PC-3 (cell line): ENCODE data around the gene SMPD3. TPM values are rescaled to one million over a fixed set of nuclear protein-coding genes. Genes with fewer than 3 reads are reported as not detected.

Source experiments
- ATAC-seq: fragments of 200-7000 bp; cut with Tn5 transposase; 2 replicates; pipeline ENCODE4 v1.9.1; 2020; ENCODE audit warnings: mild to moderate bottlenecking, moderate library complexity
- BruUV-seq: library from RNA; stranded (reverse); fragments of 400-500 nt; replicated peaks from 2 replicates; lab custom pipeline; 2021; lab: Mats Ljungman, UMichigan
- CTCF ChIA-PET: fragments of 300-600 bp; sonication (Branson Sonifier 250); formaldehyde crosslinking; loops from one replicate; lab custom pipeline; 2022; ENCODE audit warnings: antibody characterized with exemption; lab: Charles Lee
- POLR2A ChIA-PET: fragments of 300-600 bp; sonication (Branson Sonifier 250); formaldehyde crosslinking; loops from one replicate; lab custom pipeline; 2022; ENCODE audit warnings: antibody characterized with exemption; ENCODE audit not compliant: unreplicated experiment; lab: Charles Lee
- DNase-seq: peaks from one replicate; pipeline ENCODE4 v3.0.0-alpha.2; 2015
- H2AFZ ChIP-seq: fragments of 300-600 bp; sonication (generic); 2 replicates; pipeline ENCODE4 v1.6.0; 2016; ENCODE audit warnings: antibody characterized with exemption, low read length
- H3F3A ChIP-seq: fragments of 300-600 bp; sonication (generic); one replicate; pipeline ENCODE4 v1.6.0; 2017; ENCODE audit warnings: antibody characterized with exemption, low read length, control low read depth, mild to moderate bottlenecking; ENCODE audit not compliant: unreplicated experiment
- H3K27ac ChIP-seq: fragments of 300-600 bp; sonication (generic); 2 replicates; pipeline ENCODE4 v1.5.1; 2016; ENCODE audit warnings: mild to moderate bottlenecking, low read length
- H3K27me3 ChIP-seq: fragments of 300-600 bp; sonication (generic); 2 replicates; pipeline ENCODE4 v1.6.1; 2016; ENCODE audit warnings: low read length, mixed read lengths
- H3K36me3 ChIP-seq: fragments of 300-600 bp; sonication (generic); 2 replicates; pipeline ENCODE4 v1.6.1; 2016; ENCODE audit warnings: low read depth, mixed run types, low read length, mixed read lengths
- H3K4me1 ChIP-seq: fragments of 300-600 bp; sonication (generic); 2 replicates; pipeline ENCODE4 v1.5.1; 2016; ENCODE audit warnings: low read length; ENCODE audit not compliant: insufficient read depth
- H3K4me2 ChIP-seq: fragments of 300-600 bp; sonication (generic); 2 replicates; pipeline ENCODE4 v1.6.0; 2016; ENCODE audit warnings: low read length
- H3K4me3 ChIP-seq: fragments of 300-600 bp; sonication (generic); 2 replicates; pipeline ENCODE4 v1.5.1; 2016; ENCODE audit warnings: mild to moderate bottlenecking, low read length, mixed read lengths
- H3K79me2 ChIP-seq: fragments of 300-600 bp; sonication (generic); 2 replicates; pipeline ENCODE4 v1.6.1; 2017; ENCODE audit warnings: low read length, mixed read lengths
- H3K9ac ChIP-seq: fragments of 300-600 bp; sonication (generic); 2 replicates; pipeline ENCODE4 v1.6.0; 2016; ENCODE audit warnings: mild to moderate bottlenecking, low read length
- H3K9me2 ChIP-seq: fragments of 300-600 bp; sonication (generic); replicated peaks from 2 replicates; pipeline ENCODE4 v1.6.1; 2016; ENCODE audit warnings: mixed run types, low read length, mixed read lengths
- H3K9me3 ChIP-seq: fragments of 300-600 bp; sonication (generic); 2 replicates; pipeline ENCODE4 v1.6.1; 2016; ENCODE audit warnings: low read length, mixed read lengths
- H4K20me1 ChIP-seq: fragments of 300-600 bp; sonication (generic); 2 replicates; pipeline ENCODE4 v1.6.1; 2016; ENCODE audit warnings: low read length, mixed read lengths
- EZH2 ChIP-seq: fragments of 300-600 bp; sonication (generic); IDR thresholded peaks from one replicate; pipeline ENCODE4 v1.6.1; 2017; ENCODE audit warnings: antibody characterized with exemption, mild to moderate bottlenecking, low read length; ENCODE audit not compliant: unreplicated experiment
- EZH2phosphoT487 ChIP-seq: fragments of 300-600 bp; sonication (generic); IDR thresholded peaks from 2 replicates; pipeline ENCODE4 v1.6.1; 2018; ENCODE audit warnings: mild to moderate bottlenecking, antibody characterized with exemption, low read length, borderline replicate concordance
- intact Hi-C: fragments of 100-400 bp; cut with micrococcal nuclease; formaldehyde crosslinking; loops from 2 replicates; pipeline ENCODE4 v1.9.0; 2023
- total RNA-seq: library from RNA; depleted of rRNA; stranded (reverse); fragments of >200 nt; gene quantifications from 2 replicates; pipeline ENCODE4 v1.2.3, GENCODE V29; 2014
- TF ChIP-seq, protein P1 (sequence below): fragments of 300-600 bp; sonication (generic); conservative IDR thresholded peaks from 2 replicates; pipeline ENCODE4 v1.5.1; 2017; ENCODE audit warnings: antibody characterized with exemption, low read depth, mild to moderate bottlenecking, low read length

Gene SMPD3
- total RNA-seq, 1 experiment from 2014 or later, result not detected

DNA sequence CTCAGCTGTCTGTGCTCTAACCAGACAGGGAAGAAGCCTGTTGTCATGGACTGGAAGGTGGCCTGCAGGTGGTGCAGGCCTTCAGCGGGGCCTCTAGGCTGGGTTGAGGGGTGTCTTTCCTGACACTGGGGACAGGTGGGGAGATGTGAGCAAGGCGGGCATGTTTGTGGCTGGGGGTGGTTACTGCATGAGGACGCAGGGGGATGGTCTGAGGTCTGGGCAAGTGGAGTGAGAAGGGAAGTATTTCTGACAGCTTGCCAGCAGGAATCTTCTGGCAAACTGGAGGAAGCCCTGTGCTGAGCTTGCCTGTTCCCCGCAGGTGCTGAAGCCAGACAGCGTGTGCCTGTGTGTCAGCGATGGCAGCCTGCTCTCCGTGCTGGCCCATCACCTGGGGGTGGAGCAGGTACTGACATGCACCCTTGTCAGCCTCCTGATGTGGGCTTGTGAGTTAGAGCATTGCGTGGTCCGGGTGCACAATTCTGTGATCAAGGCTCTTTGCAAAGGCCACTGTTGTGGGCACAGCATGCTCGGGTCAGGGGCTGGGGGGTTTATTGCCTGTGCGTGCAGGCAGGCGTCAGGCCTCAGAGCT is 101.3 kb downstream of the SMPD3 start:
- Histone ChIP-seq H2AFZ (no peak overlapping the region), H3K9me2 (no peaks in the 10 kb centered on the region), H4K20me1 (no peaks in the 10 kb centered on the region), H3K36me3 (no peaks in the 10 kb centered on the region; the same call in 1 of the 2 replicates), H3K27ac (no peak overlapping the region), H3K27me3 (no peaks in the 10 kb centered on the region), H3K9me3 (no peaks in the 10 kb centered on the region), H3K9ac (no peak overlapping the region), H3K4me1 (no peaks in the 10 kb centered on the region), H3K4me3 (no peak overlapping the region), H3K79me2 (no peaks in the 10 kb centered on the region), H3K4me2 (no peak overlapping the region), H3F3A (no peaks in the 10 kb centered on the region)
- ATAC-seq (no peak), DNase-seq (no peak)
- POLR2A ChIA-PET, result no interaction called here
- intact Hi-C loops, result no loop called here
- TF ChIP-seq, protein P1, sequence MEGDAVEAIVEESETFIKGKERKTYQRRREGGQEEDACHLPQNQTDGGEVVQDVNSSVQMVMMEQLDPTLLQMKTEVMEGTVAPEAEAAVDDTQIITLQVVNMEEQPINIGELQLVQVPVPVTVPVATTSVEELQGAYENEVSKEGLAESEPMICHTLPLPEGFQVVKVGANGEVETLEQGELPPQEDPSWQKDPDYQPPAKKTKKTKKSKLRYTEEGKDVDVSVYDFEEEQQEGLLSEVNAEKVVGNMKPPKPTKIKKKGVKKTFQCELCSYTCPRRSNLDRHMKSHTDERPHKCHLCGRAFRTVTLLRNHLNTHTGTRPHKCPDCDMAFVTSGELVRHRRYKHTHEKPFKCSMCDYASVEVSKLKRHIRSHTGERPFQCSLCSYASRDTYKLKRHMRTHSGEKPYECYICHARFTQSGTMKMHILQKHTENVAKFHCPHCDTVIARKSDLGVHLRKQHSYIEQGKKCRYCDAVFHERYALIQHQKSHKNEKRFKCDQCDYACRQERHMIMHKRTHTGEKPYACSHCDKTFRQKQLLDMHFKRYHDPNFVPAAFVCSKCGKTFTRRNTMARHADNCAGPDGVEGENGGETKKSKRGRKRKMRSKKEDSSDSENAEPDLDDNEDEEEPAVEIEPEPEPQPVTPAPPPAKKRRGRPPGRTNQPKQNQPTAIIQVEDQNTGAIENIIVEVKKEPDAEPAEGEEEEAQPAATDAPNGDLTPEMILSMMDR, result no peak
- TF ChIP-seq EZH2, result no peak
- TF ChIP-seq EZH2phosphoT487, result no peak
- CTCF ChIA-PET, result no interaction called here
- no TSS peak for BruUV-seq

- no peaks in the 10 kb centered on the region for H3K9me2 ChIP-seq
- ChIA-PET CTCF (no interaction called here), POLR2A (no interaction called here)
- H3K36me3 ChIP-seq, result no peaks in the 10 kb centered on the region; the same call in 1 of the 2 replicates
- intact Hi-C loops, result no loop called here
- no peak overlapping the region for H3K27ac ChIP-seq
- TF ChIP-seq, protein P1, result no peak
- no peak for TF ChIP-seq EZH2phosphoT487
- no peak for TF ChIP-seq EZH2
- H2AFZ ChIP-seq, result no peak overlapping the region
- no peaks in the 10 kb centered on the region for H3K79me2 ChIP-seq
- DNase-seq, result no peak
- no peak for ATAC-seq
- no TSS peak for BruUV-seq
- no peaks in the 10 kb centered on the region for H3F3A ChIP-seq
- no peaks in the 10 kb centered on the region for H3K4me1 ChIP-seq
- H3K4me2 ChIP-seq, result no peak overlapping the region
- no peaks in the 10 kb centered on the region for H3K9me3 ChIP-seq
- no peaks in the 10 kb centered on the region for H3K27me3 ChIP-seq
- H3K9ac ChIP-seq, result no peak overlapping the region
- H4K20me1 ChIP-seq, result no peaks in the 10 kb centered on the region
- no peak overlapping the region for H3K4me3 ChIP-seq
These were observed 102.2 kb downstream of the SMPD3 start for GRCh38 chr16:68345958-68346635.

DNA sequence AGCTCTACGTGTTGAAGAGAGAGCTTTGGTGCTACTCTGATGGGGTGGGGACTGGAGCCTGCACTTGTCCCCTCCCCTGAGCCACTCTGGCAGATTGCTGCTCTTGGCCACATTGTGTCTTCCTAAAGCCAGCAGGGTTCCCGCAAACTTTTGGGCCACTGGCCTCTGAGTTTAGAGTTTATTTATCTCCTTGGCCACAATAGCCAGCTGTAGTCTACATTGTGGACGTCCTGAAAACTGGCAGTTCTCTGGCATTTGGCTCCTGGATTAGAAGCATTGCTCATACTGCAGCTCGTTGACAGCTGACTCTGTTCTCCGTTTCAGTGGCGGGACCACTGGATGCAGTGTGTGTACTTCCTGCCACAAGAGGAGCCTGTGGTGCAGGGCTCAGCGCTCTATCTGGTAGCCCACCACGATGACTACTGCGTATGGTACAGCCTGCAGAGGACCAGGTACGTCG is 102.9 kb downstream of the SMPD3 start:
- TF ChIP-seq EZH2phosphoT487, result no peak
- TF ChIP-seq, protein P1, result no peak
- no peak for TF ChIP-seq EZH2
- Histone ChIP-seq H3K9me2 (no peaks in the 10 kb centered on the region), H3F3A (no peaks in the 10 kb centered on the region), H3K4me3 (no peak overlapping the region), H3K9ac (no peak overlapping the region), H3K36me3 (no peaks in the 10 kb centered on the region; the same call in 1 of the 2 replicates), H4K20me1 (no peaks in the 10 kb centered on the region), H3K79me2 (no peaks in the 10 kb centered on the region), H2AFZ (no peak overlapping the region), H3K9me3 (no peaks in the 10 kb centered on the region), H3K27ac (no peak overlapping the region), H3K4me1 (no peaks in the 10 kb centered on the region), H3K27me3 (no peaks in the 10 kb centered on the region), H3K4me2 (no peak overlapping the region)
- CTCF ChIA-PET, result no interaction called here
- POLR2A ChIA-PET, result no interaction called here
- no peak for DNase-seq
- no peak for ATAC-seq
- intact Hi-C loops, result no loop called here
- no TSS peak for BruUV-seq
